Testis (tissue), 3 donors: Measurements from ENCODE around the gene PRKN. TPM values are rescaled to one million over a fixed set of nuclear protein-coding genes. Genes with fewer than 3 reads are reported as not detected.

ENCODE experiments used
- DNase-seq: peaks from one replicate; pipeline ENCODE4 v3.0.0-alpha.2; 2019
- H3K27ac ChIP-seq, 2 donors: fragments of 200-600 bp; sonication (generic); one replicate each; pipeline ENCODE4 v1.5.1; 2019
- H3K27me3 ChIP-seq: fragments of 200-600 bp; sonication (generic); one replicate; pipeline ENCODE4 v1.5.1; 2019
- H3K36me3 ChIP-seq: fragments of 200-600 bp; sonication (generic); one replicate; pipeline ENCODE4 v1.5.1; 2017; ENCODE audit warnings: low read depth; ENCODE audit errors: missing control alignments
- H3K4me1 ChIP-seq: fragments of 200-600 bp; sonication (generic); one replicate; pipeline ENCODE4 v1.5.1; 2019
- H3K4me3 ChIP-seq, 2 donors: fragments of 200-600 bp; sonication (generic); one replicate each; pipeline ENCODE4 v1.5.1; 2017 to 2019
- H3K9me3 ChIP-seq: fragments of 200-600 bp; sonication (generic); one replicate; pipeline ENCODE4 v1.5.1; 2017
- CTCF ChIP-seq, 3 experiments: fragments of 450-650 bp in 2 of 3; fragments of 200-600 bp in 1 of 3; sonication (generic) in 1 of 3; IDR thresholded peaks; one replicate each; pipeline ENCODE4 v1.5.1; 2016 to 2019; ENCODE audit warnings: antibody characterized with exemption in 3 of 3, mild to moderate bottlenecking in 2 of 3, moderate library complexity in 1 of 3
- POLR2A ChIP-seq: fragments of 450-650 bp; IDR thresholded peaks from one replicate; pipeline ENCODE4 v1.6.1; 2017; ENCODE audit warnings: antibody characterized with exemption, mild to moderate bottlenecking, moderate library complexity
- WGBS, 2 donors: methylation state at CpG; one replicate each; pipeline ENCODE4 v1.1.5; 2018; 5-methylcytosine and 5-hydroxymethylcytosine counted together
- intact Hi-C: fragments of 100-400 bp; cut with DNase I; formaldehyde crosslinking; loops from one replicate; pipeline ENCODE4 v1.15.1; 2023; ENCODE audit warnings: low total_unique reads
- polyA plus RNA-seq: library from polyadenylated mRNA; stranded (reverse); fragments of 350-450 nt; fragmentation: Illumina TruSeq; extraction: RNeasy Lipid Tissue Mini Kit (QIAGEN cat#74804); gene quantifications from one replicate; pipeline ENCODE4 v1.2.3, GENCODE V29; 2014; ENCODE audit warnings: low read depth, low replicate concordance; ENCODE audit not compliant: insufficient read depth
- total RNA-seq, 2 donors: library from RNA; depleted of rRNA; stranded (reverse); fragments of >200 nt; gene quantifications; one replicate each; pipeline ENCODE4 v1.2.3, GENCODE V29; 2016

PRKN gene
- total and polyA plus RNA-seq, 3 donors from 2014 or later: 19.1 to 34.5 (median 28.8) TPM

GRCh38 chr6:161696801-161697200 lies 1030.8 kb downstream of the PRKN start:
- intact Hi-C loops: no loop called here
- TF ChIP-seq POLR2A: no peak
- no peak for TF ChIP-seq CTCF (IDR thresholded peaks at IDR 0.05)

GRCh38 chr6:161694995-161695394 lies 1032.6 kb downstream of the PRKN start:
- 87 to 88% methylated on average over 3 of the region's 3 CpGs for WGBS, 2 donors
- no peaks in the 10 kb centered on the region for H3K9me3 ChIP-seq
- no peak overlapping the region for H3K27ac ChIP-seq
- H3K4me1 ChIP-seq: peaks cover 6% of the 10 kb centered on the region
- DNase-seq: no peak
- H3K4me3 ChIP-seq: no peak overlapping the region
- intact Hi-C loops: no loop called here
- H3K36me3 ChIP-seq: no peaks in the 10 kb centered on the region
- no peaks in the 10 kb centered on the region for H3K27me3 ChIP-seq
- TF ChIP-seq POLR2A: no peak
- no peak for TF ChIP-seq CTCF (IDR thresholded peaks at IDR 0.05)

More at GRCh38 chr6:161696801-161697200, 1030.8 kb downstream of the PRKN start:
- no peaks in the 10 kb centered on the region for H3K36me3 ChIP-seq
- no peaks in the 10 kb centered on the region for H3K27me3 ChIP-seq
- peak; percentile 71 for DNase-seq
- no peaks in the 10 kb centered on the region for H3K9me3 ChIP-seq
- peaks cover 6% of the 10 kb centered on the region for H3K4me1 ChIP-seq
- H3K4me3 ChIP-seq: no peak overlapping the region
- peak overlapping the region in 1 of 2 donors; percentile 17 for H3K27ac ChIP-seq
- 30 to 37% methylated on average over 2 of the region's 2 CpGs for WGBS, 2 donors

- Histone ChIP-seq H3K4me3 (no peak overlapping the region), H3K9me3 (no peaks in the 10 kb centered on the region), H3K27ac (no peak overlapping the region), H3K27me3 (no peaks in the 10 kb centered on the region), H3K4me1 (no peaks in the 10 kb centered on the region), H3K36me3 (no peaks in the 10 kb centered on the region)
- TF ChIP-seq CTCF (IDR thresholded peaks at IDR 0.05): no peak
- no peak for TF ChIP-seq POLR2A
- no peak for DNase-seq
- WGBS, 2 donors: 91 to 95% methylated on average over 4 of the region's 4 CpGs
- intact Hi-C loops: no loop called here
These were observed 1040.9 kb downstream of the PRKN start for GRCh38 chr6:161686655-161687054.

GRCh38 chr6:161684731-161685475 lies 1042.7 kb downstream of the PRKN start:
- no peak for DNase-seq
- TF ChIP-seq POLR2A: no peak
- no peak for TF ChIP-seq CTCF (IDR thresholded peaks at IDR 0.05)
- Histone ChIP-seq H3K27me3 (no peaks in the 10 kb centered on the region), H3K4me1 (no peaks in the 10 kb centered on the region), H3K36me3 (no peaks in the 10 kb centered on the region), H3K4me3 (no peak overlapping the region), H3K27ac (no peak overlapping the region), H3K9me3 (no peaks in the 10 kb centered on the region)
- WGBS, 2 donors: 69 to 80% methylated on average over 6 of the region's 6 CpGs
- intact Hi-C loops: no loop called here

- DNase-seq: no peak
- no peaks in the 10 kb centered on the region for H3K36me3 ChIP-seq
- H3K27me3 ChIP-seq: no peaks in the 10 kb centered on the region
- no peaks in the 10 kb centered on the region for H3K9me3 ChIP-seq
- H3K4me3 ChIP-seq: no peak overlapping the region
- no peak for TF ChIP-seq CTCF (IDR thresholded peaks at IDR 0.05)
- TF ChIP-seq POLR2A: no peak
- 88 to 100% methylated on average over 4 to 5 of the region's 5 CpGs for WGBS, 2 donors
- no peaks in the 10 kb centered on the region for H3K4me1 ChIP-seq
- intact Hi-C loops: no loop called here
- H3K27ac ChIP-seq: no peak overlapping the region
These were observed 1044.2 kb downstream of the PRKN start for GRCh38 chr6:161683400-161683799.
